HUES48 (cell line): ENCODE results near the gene BAIAP3.

Experiments
- H3K27ac ChIP-seq: one replicate; pipeline ENCODE4 v1.7.0; 2013; ENCODE audit warnings: low read depth, low read length, inconsistent platforms
- H3K27me3 ChIP-seq: 2 replicates; pipeline ENCODE4 v1.6.1; 2013; ENCODE audit warnings: mild to moderate bottlenecking, low read length; ENCODE audit not compliant: control insufficient read depth, insufficient read depth
- H3K36me3 ChIP-seq: 2 replicates; pipeline ENCODE4 v1.6.1; 2013; ENCODE audit warnings: low read length; ENCODE audit not compliant: control insufficient read depth, insufficient read depth
- H3K4me1 ChIP-seq: 2 replicates; pipeline ENCODE4 v1.6.1; 2013; ENCODE audit warnings: mild to moderate bottlenecking, low read length; ENCODE audit not compliant: control insufficient read depth, insufficient read depth
- H3K4me3 ChIP-seq: 2 replicates; pipeline ENCODE4 v1.5.1; 2013; ENCODE audit warnings: mild to moderate bottlenecking, low read depth, low read length
- H3K9ac ChIP-seq: 2 replicates; pipeline ENCODE4 v1.6.1; 2013; ENCODE audit warnings: mild to moderate bottlenecking, low read depth, low read length, moderate library complexity
- H3K9me3 ChIP-seq: 2 replicates; pipeline ENCODE4 v1.6.1; 2013; ENCODE audit warnings: low read length; ENCODE audit not compliant: control insufficient read depth, insufficient read depth

Gene BAIAP3

GRCh38 chr16:1311738-1312466 lies 21.5 kb upstream of the BAIAP3 start:
- Histone ChIP-seq H3K4me3 (peak overlapping the region; percentile 89), H3K9ac (no peak overlapping the region; the same call in 1 of the 2 replicates), H3K4me1 (peaks cover 11% of the 10 kb centered on the region; the same call in 1 of the 2 replicates), H3K27me3 (no peaks in the 10 kb centered on the region), H3K36me3 (peaks cover 47% of the 10 kb centered on the region), H3K27ac (no peak overlapping the region), H3K9me3 (no peaks in the 10 kb centered on the region)

DNA sequence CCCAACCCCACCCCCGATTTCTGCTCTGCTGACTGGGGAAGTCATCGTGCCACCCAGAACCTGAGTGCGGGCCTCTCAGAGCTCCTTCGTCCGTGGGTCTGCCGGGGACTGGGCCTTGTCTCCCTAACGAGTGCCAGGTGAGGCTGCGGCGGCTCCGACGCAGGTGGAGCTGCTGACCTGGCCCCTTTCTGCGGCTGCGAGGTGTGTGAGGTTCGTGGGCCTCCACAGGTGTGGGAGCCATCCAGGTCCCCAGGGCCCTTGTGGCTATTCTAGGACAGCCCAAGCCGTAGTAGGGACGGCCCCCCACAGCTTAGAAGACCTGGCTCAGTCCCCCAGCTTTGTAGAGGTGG lies 21.0 kb upstream of the BAIAP3 start:
- Histone ChIP-seq H3K9me3 (no peaks in the 10 kb centered on the region), H3K9ac (no peak overlapping the region; the same call in 1 of the 2 replicates), H3K36me3 (peaks cover 52% of the 10 kb centered on the region), H3K4me3 (no peak overlapping the region), H3K27me3 (no peaks in the 10 kb centered on the region), H3K4me1 (peaks cover 11% of the 10 kb centered on the region; the same call in 1 of the 2 replicates), H3K27ac (no peak overlapping the region)

DNA sequence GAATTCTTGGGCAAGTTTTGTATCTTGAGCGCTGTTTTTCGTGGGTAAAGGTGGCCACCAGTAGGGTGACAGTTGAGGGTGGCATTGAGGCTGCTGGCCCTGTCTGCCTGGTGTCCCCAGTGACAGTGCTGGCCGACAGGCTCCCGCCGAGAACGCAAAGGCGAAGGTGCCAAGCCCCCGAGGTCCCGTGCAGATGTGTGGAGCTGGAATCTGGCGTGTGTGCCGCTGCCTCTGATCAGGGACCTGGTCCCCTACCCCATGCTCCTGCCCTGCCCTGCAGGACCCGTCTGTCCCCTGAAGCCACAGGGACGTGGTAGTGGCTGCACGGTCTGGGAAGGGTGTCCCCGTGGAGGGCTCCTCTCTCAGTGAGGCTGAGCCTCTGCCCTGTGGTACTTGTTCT lies 20.5 kb upstream of the BAIAP3 start:
- Histone ChIP-seq H3K9me3 (no peaks in the 10 kb centered on the region), H3K27ac (no peak overlapping the region), H3K36me3 (peaks cover 57% of the 10 kb centered on the region), H3K4me1 (peaks cover 11% of the 10 kb centered on the region; the same call in 1 of the 2 replicates), H3K4me3 (no peak overlapping the region), H3K27me3 (no peaks in the 10 kb centered on the region), H3K9ac (no peak overlapping the region)

DNA sequence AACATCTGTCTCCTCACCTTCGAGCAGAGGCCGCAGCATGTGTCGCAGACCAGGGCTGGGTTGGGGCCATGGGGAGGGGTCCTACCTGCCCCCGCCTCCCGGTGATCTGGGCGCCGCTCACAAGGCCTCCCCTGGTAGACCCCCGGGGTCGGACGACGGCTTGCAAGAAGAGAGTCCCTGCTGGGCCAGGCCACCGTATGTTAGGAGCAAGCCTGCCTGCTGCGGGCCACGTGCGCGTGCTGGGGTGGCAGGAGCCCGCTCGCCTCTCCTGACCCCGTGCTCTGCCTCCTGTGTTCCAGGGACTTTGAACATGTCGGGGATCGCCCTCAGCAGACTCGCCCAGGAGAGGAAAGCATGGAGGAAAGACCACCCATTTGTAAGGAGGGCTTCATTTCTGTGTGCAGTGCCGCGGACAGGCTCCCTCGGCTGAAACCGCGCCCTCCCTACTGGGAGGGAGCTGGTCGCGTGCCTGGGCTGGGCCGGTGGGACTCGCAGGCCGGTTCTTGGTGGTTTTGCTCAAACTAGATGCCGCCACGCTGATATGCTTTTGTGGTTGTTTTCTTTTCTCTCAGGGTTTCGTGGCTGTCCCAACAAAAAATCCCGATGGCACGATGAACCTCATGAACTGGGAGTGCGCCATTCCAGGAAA lies 19.6 kb upstream of the BAIAP3 start:
- Histone ChIP-seq H3K9ac (no peak overlapping the region), H3K9me3 (no peaks in the 10 kb centered on the region), H3K27me3 (no peaks in the 10 kb centered on the region), H3K27ac (no peak overlapping the region), H3K36me3 (peaks cover 66% of the 10 kb centered on the region), H3K4me3 (no peak overlapping the region), H3K4me1 (peaks cover 11% of the 10 kb centered on the region; the same call in 1 of the 2 replicates)

DNA sequence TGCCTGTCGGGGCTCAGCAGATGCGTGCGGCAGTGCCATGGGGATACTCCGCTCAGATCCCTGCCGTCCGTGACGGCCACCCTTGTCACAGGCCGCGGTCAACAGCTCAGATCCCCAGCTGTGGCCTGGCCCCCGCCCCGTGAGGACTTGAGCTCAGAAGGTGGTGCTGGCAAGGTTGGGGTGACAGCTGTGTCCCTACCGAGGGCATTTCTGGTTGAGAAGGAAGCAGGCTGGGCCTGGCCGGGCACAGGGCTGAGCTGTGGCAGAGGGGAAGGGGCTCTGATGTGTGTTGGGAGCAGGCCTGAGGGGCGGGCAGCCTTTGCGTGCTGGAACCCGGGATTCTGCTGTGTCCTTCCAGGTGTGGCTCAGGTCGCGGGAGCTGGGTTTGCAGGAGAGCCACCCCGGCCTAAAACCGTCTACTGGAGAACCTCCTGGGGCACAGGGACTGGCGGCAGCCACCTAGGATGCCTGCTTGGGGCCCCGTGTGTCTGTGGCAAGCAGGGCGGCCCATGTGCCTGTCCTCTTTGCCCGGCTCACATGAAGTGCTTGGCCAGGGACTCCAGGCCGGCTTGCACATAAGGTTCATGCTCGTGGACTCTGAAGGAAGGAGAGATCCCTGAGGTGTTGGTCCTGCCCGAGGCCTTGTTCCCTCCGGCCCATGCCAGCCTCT lies 18.9 kb upstream of the BAIAP3 start:
- peaks cover 11% of the 10 kb centered on the region; the same call in 1 of the 2 replicates for H3K4me1 ChIP-seq
- no peak overlapping the region for H3K27ac ChIP-seq
- no peaks in the 10 kb centered on the region for H3K27me3 ChIP-seq
- no peaks in the 10 kb centered on the region for H3K9me3 ChIP-seq
- H3K9ac ChIP-seq = no peak overlapping the region
- H3K36me3 ChIP-seq = peaks cover 73% of the 10 kb centered on the region
- no peak overlapping the region for H3K4me3 ChIP-seq

DNA sequence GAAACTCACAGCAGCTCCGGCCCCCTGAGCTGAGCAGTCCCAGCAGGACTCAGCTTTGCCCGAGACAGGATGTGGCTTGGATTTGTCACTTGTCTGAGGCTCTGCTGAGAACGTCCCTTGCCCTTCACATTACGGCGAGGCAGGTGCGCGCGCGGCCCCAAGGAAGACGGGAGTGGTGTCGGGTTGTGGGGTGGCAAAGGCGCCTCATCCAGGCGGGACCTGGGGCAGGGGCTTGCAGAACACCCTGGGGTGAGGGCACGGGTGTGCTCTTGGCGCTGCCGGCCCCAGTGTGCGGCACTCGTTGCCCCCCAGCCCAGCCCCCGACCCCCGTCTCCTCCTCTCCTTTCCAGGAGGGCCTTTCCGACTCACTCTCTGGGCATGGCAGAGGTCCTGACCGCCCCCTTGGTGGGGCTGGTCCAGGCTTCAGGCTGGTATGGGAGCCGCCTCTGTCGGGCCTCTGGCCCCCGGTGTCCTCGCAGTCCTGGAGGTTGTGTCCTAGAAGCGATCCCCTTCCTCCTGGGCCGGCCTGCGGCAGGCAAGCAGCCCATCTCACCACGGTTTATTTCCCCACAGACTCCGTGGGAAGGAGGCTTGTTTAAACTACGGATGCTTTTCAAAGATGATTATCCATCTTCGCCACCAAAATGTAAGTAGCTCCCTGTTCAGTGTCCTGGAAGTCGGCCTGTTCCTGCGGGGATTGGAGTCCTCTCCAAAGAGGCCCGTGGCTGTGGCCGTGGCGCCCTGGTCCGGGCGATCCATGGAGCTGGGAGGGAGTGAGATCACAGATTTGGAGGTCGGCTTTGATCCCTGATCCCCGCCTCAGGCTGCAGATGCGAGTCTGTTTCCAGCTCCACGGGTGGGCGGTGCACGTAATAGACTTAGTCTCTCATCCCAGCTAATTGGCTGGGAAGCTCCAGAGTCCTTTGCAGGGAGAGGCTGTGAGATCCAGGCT lies 18.1 kb upstream of the BAIAP3 start:
- H3K9me3 ChIP-seq = no peaks in the 10 kb centered on the region
- H3K4me3 ChIP-seq = no peak overlapping the region
- no peaks in the 10 kb centered on the region for H3K27me3 ChIP-seq
- H3K4me1 ChIP-seq = peaks cover 11% of the 10 kb centered on the region; the same call in 1 of the 2 replicates
- H3K27ac ChIP-seq = no peak overlapping the region
- peaks cover 82% of the 10 kb centered on the region for H3K36me3 ChIP-seq
- H3K9ac ChIP-seq = no peak overlapping the region

DNA sequence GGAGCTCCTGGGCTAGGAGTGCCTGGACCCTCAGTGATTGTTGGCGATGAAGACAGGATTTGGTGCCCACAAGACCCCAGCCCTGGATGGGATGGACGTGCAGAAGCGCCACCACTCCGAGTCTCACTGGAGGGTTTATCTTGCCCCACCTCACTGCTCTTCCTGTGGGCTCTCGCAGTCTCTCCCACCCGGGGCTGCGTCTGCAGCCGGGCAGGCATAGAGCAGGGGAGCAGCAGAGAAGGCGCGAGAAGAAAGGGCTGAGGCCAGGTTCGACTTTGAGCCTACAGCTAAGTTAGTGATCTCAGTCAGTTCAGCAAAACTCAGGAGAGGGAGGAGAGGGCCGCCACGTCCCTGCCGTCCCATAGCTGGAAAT lies 17.4 kb upstream of the BAIAP3 start:
- no peak overlapping the region for H3K27ac ChIP-seq
- H3K4me3 ChIP-seq = no peak overlapping the region
- H3K9ac ChIP-seq = no peak overlapping the region
- H3K9me3 ChIP-seq = no peaks in the 10 kb centered on the region
- no peaks in the 10 kb centered on the region for H3K27me3 ChIP-seq
- peaks cover 5% of the 10 kb centered on the region; the same call in 1 of the 2 replicates for H3K4me1 ChIP-seq
- peaks cover 88% of the 10 kb centered on the region for H3K36me3 ChIP-seq

DNA sequence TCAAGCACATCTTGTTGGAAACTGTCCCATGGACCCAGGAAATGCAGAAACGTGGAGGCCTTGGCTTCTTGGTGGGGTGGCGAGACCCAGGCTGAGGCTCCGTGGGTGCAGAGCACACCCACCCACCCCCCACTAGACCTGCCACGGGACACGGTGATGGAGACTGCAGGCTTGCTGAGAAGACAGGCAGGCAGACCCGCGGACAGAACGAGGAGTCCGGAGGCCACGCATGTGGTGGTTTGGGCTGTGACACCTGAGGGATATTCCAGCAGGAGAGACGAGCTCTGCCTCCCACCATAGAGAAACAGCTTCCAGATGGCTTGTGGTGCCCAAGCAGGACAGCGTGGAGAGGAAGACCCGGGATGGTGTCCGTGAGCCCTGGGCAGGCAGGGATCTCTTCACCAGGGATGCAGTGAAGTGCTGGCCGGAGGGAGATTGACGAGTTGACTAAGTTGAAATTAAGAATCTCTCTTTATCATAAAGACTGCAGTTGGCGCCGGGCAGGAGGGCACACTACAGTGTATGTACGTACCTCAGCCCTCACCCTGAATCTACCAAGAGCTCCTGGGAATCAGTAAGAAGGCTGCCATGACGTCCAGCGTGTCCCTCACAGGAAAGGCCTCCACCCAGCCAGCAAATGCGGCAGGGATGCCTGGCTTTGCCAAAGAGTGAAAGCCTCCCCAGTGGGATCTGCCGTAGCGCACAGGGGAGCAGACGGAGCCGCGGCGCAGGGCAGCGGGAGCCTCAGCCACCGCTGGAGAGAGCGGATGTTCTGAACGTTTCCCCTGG lies 15.8 kb upstream of the BAIAP3 start:
- Histone ChIP-seq H3K36me3 (peaks cover 96% of the 10 kb centered on the region), H3K4me3 (no peak overlapping the region)

DNA sequence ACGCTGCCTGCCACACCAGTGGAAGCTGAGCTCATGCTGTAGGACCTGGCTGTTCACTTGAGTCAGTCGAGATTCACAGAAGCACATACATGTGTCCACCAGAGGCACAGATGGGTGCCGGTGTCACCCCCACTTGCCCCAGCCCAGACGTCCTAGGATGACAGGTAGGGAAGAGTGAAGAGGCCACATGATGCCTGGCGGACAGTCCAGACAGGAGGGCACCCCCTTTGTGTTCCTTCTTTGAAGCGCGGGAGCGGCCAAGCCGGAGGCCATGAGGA lies 15.2 kb upstream of the BAIAP3 start:
- no peaks in the 10 kb centered on the region for H3K4me1 ChIP-seq
- no peak overlapping the region for H3K9ac ChIP-seq
- H3K4me3 ChIP-seq = no peak overlapping the region
- H3K9me3 ChIP-seq = no peaks in the 10 kb centered on the region
- no peak overlapping the region for H3K27ac ChIP-seq
- H3K27me3 ChIP-seq = no peaks in the 10 kb centered on the region
- H3K36me3 ChIP-seq = peaks cover 93% of the 10 kb centered on the region

More for the DNA sequence above, 15.8 kb upstream of the BAIAP3 start:
- no peaks in the 10 kb centered on the region for H3K27me3 ChIP-seq
- no peak overlapping the region for H3K27ac ChIP-seq
- no peak overlapping the region for H3K9ac ChIP-seq
- no peaks in the 10 kb centered on the region for H3K9me3 ChIP-seq
- H3K4me1 ChIP-seq = no peaks in the 10 kb centered on the region

- H3K4me1 ChIP-seq = no peaks in the 10 kb centered on the region
- H3K9ac ChIP-seq = no peak overlapping the region
- H3K27me3 ChIP-seq = no peaks in the 10 kb centered on the region
- no peaks in the 10 kb centered on the region for H3K9me3 ChIP-seq
- H3K36me3 ChIP-seq = peaks cover 93% of the 10 kb centered on the region
- H3K27ac ChIP-seq = no peak overlapping the region
- H3K4me3 ChIP-seq = no peak overlapping the region
Observed at GRCh38 chr16:1319041-1319440, 14.4 kb upstream of the BAIAP3 start.
